Activated CD4-positive, CD25-positive, alpha-beta regulatory T cell (primary cell): ENCODE data around the gene TRAF7.

ENCODE experiments used
- DNase-seq, 4 experiments: peaks; one replicate each; lab custom pipeline; 2025; lab: John Stamatoyannopoulos, UW

The TRAF7 gene

DNA sequence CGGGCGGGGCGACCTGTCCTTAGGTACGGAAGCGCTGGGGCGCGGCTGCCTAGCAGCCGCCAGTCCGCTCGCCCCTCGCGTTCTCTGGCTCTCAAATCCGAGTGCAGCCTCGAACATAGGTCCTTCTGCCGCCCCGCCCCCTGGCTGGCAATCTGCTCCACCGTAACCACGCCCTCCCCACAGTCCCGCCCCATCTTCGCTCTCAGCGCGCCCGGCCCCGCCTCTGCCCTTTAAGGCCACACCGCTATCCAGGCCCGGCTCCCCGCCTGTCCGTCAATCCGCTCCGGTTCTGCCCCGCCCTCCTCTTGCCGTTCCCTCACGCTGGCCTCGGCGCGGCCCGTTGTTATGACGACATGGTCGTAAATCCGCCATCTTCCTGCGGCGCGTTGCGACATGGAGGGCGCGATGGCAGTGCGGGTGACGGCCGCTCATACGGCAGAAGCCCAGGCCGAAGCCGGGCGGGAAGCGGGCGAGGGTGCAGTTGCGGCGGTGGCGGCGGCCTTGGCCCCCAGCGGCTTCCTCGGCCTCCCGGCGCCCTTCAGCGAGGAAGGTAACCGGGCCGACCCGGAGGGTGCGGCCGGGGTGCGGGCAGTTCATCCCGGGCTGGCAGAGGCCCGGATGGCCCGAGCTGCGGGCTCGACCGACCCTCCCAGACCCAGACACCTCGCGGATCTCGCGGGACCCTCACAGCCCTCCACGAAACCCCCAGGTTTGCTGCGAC is 67.8 kb downstream of the TRAF7 start, which contains the start of gene E4F1:
Gene E4F1 (plus strand): TSS at position 371 of the 721 bp plus-strand sequence. CDS start 23 bp downstream, at position 394.
- DNase-seq: peak; percentile 98 to 99 (median 98)

GRCh38 chr16:2223942-2224486 is 68.4 kb downstream of the TRAF7 start:
- DNase-seq: peak in 1 of 4 experiments; percentile 35

GRCh38 chr16:2226245-2226793 is 70.7 kb downstream of the TRAF7 start:
- no peak for DNase-seq

DNA sequence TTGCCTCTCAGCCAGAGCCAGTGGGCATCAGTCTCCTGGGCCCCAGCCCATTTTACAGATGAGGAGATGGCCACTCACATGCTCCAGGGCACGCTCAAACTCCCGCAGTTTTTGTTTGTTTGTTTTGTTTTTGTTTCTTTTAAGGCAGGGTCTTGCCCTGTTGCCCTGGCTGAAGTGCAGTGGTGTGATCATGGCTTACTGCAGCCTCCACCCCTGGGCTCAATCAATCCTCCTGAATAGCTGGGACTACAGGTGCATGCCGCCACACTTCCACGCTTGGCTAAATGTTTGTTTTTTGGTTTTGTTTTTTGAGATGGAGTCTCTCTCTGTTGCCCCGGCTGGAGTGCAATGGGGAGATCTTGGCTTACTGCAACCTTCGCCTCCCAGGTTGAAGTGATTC is 71.3 kb downstream of the TRAF7 start:
- no peak for DNase-seq
